ENCODE results near the gene CIRBP.

Gene CIRBP

DNA sequence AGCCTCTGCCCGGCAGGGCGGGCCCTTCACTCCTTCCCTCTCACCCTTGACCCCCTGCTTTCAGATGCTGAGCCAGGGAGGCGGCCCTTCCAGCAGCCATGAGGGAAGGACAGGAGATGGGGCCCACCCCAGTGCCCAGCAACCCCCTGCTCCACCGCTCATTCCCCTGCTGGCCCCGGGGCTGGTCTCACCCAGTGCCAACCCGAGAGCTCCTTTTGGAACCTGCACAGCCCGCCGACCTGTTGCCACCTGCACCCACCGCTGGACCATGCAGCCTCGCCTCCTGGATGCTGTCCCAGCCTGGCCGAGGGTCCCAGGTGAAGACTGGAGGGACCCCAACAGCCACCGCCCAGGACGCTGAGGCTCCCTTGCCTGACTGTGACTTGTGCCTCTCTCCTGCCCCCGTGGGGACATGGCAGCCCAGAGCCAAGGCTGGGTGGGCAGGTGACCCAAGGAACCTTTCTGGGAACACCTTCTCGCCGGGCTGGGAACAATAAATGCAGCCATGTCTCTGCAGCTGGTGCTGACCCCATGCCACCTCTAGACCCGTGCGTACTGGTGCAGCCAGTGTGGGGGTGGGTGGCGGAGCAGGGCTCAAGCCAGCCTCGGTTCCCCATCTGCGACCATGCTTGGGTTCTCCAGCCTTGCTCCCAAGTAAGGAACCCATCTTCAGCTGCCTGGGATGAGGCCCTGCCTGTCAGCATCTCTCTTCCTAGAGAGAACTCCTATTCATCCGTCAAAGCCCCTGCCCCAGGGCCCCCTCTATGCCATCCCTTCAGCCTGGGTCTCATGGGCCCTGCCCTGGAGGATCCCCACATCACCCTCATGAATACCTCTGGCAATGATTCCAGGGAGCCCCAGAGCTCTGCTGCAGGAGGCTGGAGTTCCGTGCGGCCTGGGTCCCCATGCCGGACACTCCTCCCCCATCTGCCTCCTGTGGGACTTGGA is 9.9 kb downstream of the CIRBP start:
- no peak for DNase-seq (ENCODE audit: low read depth in 3 of 3, low spot score in 1 of 3)

DNA sequence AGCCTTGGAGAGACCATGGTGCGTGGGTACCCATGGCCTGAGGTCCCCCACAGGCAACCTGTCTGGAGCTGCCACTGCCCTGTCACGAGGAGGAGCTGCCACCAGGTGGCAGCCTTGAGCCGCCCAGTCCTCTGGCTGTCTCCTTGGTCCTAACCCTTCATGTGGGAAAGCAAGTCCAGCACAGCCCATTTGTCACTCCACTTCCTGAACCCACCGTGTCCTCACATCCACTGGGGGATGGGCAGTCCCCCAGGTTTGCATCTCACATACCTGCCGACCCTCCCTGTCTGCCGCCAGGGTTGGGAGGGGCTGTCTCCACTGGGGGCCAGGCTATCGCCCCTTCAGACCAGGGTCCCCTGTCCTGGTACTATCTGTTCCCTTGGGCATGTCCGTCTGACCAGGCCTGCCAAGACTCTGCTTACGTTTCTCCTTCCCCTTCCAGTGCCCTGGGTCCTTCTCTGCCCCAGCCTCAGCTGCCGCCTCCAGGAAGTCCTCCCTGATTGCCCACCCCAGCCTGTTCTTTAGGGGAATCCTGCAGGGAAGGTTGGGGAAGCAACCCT is 10.7 kb downstream of the CIRBP start:
- DNase-seq (ENCODE audit: low read depth in 3 of 3, low spot score in 1 of 3): peak in 2 of 3 donors; percentile 67 to 70

DNA sequence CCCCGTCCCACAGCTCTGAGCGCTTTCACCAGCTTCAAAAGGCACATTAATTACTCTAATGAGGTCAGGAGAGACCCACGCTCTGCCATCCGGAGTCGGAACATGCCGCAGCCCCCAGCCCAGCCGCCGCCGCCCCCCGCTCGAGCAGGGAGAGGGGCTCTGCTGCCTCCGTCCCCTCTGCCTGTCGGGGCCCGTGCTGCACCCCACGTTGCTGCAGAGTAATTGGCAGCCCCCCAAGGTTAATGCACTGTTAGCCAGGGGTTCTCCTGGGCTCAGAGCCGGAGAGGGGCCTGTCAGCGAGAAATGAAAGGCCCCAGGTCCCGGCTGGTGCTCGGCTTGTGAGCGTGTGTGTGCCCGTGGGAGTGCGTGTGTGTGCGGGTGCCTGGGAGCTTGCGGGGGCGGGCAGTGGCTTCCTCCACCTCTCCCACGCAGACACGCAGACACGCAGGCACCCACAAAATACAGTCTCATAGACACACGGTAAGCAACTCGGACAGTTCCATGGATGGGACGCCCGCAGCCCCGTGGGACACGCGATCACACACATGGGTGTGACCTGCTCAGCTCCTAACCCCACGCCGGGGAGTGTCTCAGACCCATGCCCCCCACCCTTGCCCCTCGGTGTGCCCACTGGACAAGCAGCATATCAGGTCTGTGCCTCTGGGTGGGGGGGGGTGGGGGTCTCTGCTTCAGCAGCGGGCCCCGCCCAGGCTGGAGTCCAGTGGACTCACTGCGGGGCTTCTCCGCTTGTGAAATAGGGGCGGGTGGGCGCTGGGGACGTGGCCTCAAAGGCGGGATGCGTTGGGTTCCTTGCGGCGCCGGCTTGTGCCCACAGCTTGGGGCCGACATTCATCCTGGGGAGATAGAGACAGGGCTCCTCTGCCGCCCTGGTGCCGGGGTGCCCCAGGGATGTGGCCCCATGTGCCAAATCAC is 11.8 kb downstream of the CIRBP start:
- DNase-seq (ENCODE audit: low read depth in 3 of 3, low spot score in 1 of 3): no peak

GRCh38 chr19:1281569-1282287 is 12.6 kb downstream of the CIRBP start:
- no peak for DNase-seq (ENCODE audit: low read depth in 3 of 3, low spot score in 1 of 3)

DNA sequence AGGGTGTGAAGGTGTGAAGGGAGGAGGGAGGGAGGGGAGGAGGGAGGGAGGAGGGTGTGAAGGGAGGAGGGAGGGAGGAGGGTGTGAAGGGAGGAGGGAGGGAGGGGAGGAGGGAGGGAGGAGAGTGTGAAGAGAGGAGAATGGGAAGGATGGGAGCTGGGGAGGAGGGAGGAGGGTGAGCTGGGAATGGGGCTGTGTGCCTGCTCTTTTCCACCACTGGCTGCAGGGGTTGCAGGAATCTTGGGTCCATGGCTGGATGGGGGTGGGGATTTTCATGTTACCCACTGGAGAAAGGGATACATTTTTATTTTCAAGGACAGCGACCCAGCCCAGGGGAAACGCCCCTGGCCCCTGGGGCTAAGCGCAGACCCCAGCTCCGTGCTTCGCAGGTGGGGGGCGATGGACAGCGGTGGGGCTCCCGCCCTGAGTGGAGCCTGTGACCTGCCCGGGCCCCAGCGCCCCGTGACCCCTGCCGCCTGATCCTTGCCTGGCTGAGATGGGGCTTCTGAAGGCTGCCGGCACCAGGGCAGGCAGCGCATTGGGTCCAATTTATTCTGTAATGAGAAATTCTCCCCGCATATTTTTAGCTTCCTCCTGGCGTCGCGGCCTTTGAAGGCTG is 13.6 kb downstream of the CIRBP start:
- no peak for DNase-seq (ENCODE audit: low read depth in 3 of 3, low spot score in 1 of 3)

DNA sequence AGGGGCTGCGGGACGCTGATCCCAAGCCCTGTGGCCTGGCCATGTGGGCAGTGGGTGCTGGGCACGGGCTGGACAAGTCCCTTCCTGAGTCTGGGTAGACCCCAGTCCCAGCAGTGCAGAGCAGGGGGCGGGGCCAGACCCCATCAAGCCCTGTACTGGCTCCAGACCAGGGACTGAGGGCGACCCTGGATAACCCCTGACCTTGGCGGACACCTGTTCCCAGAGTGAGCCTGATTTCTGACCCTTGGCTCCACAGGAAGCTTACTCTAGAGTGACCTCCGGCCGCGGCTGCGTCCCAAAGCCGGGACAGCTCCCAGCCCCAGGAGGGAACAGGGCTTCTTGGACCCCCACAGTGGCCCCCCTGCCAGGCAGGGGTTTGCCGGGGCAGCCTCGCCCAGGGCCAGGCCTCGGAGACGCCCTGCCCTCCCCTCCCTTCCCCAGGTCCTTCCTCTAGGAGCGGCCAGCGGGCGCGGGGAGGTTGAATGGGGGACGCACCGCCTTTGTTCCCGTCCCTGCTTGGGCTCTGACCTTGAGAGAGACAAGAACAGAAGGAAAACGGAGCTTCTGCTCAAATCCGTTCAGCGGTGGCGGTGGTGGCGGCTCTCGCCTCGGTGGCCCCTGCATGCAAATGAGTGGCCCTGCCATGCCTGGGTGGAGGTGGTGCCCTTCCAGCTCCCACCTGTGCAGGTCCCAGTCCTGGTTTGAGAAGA is 14.2 kb downstream of the CIRBP start:
- no peak for DNase-seq (ENCODE audit: low read depth in 3 of 3, low spot score in 1 of 3)

GRCh38 chr19:1283917-1284292 is 14.8 kb downstream of the CIRBP start:
- DNase-seq (ENCODE audit: low read depth in 3 of 3, low spot score in 1 of 3): no peak

GRCh38 chr19:1284293-1284978 is 15.3 kb downstream of the CIRBP start:
- no peak for DNase-seq (ENCODE audit: low read depth in 3 of 3, low spot score in 1 of 3)

DNA sequence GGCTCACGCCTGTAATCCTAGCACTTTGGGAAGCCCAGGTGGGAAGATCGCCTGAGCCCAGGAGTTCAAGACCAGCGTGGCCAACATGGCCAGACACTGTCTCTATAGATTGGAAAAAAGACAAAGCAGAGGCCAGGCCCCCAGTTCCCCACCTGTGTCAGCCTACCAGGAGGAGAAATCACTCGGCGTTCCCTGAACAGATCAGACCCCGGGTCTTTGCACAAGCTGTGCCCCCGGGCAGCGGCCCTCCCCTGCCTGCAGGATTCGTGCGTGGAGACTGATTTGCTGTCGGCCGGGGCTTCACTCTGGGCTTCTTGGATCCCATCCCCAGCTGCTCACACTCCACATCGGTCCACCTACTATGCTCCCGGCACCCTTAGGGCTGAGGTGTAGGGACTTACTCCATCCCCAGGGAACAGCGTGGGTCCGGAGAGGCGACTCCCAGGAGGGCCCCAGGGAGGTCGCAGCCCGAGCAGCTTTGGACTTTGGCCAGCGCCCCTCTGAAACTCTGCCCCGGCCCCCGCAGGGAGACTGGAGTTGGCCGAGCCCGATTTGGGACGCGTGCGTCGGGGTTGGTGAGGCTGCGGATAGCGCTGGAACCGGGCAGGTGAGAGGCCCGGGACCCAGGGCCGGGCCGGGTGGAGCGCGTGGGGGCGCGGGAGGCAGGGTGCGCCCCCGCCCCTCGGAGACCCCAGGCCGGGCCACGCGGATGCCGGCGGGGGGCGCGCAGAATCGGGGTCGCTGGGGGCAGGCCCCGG is 16.0 kb downstream of the CIRBP start:
- DNase-seq (ENCODE audit: low read depth in 3 of 3, low spot score in 1 of 3): no peak

GRCh38 chr19:1285737-1286360 is 16.7 kb downstream of the CIRBP start, which contains the start of gene EFNA2:
EFNA2 (plus strand) TSS chr19:1285873; CDS start chr19:1286169, 296 bp downstream.
- DNase-seq (ENCODE audit: low read depth in 3 of 3, low spot score in 1 of 3): no peak

DNA sequence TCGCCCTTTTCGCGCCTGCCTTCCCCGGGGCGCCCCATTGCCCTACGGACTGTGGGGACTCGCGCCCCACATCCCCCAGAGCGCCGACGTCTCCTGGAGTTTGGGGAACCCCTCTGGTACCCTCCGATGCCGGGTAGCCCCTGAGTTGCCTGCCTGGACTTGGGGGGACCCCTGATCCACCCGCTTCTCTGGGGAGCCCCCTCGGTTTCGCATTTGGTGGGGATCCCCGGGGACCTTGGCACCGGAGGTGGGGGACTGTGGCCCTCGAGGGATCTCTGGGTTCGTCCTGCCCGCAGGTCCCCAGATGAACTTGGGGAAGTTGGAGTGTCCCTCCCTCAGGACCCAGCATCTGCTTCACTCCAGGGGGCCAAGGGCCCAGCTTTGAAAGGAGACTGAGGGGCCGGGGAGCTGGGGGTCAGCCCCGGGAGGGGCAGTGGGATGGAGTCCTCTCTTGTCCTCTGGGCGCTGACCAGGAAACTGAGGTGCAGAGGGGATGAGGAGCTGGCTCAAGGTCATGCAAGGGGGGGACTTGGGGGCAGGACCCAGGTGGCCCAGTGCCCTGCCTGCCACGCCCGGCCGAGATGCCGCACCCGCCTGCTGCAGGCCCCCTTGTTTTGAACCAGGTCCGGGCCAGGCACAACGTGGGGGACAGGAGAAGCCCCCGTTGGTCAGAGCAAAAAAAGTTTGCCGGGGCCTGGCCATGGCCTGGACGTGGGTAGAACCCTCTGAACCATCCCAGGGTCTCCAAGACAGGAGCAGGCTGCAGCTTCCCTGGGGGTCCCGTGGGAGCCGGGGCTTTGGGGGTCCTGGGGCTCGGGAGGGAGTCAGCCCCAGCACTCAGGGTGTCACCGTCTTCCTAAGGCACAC is 17.6 kb downstream of the CIRBP start:
- DNase-seq (ENCODE audit: low read depth in 3 of 3, low spot score in 1 of 3): no peak

GRCh38 chr19:1287354-1288225 is 18.5 kb downstream of the CIRBP start:
- no peak for DNase-seq (ENCODE audit: low read depth in 3 of 3, low spot score in 1 of 3)

DNA sequence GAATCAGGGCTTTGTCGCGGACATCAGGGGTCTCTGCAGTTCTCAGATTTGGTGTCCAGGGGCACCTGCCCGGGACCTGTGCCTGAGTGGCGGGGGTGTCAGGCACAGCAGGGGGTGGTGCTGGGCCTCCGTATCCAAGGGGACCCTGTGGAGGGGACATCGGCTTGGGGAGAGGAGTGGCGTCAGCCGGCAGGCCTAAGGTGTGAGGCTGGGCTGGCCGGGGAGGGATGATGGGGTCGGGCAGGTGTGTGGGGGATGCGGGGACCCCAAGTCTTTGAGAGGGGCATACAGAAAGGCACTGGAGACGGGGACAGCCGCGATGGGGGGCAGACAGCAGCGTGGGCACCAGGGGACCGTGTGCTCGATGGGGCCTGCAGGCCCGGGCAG is 19.1 kb downstream of the CIRBP start:
- DNase-seq (ENCODE audit: low read depth in 3 of 3, low spot score in 1 of 3): no peak

DNA sequence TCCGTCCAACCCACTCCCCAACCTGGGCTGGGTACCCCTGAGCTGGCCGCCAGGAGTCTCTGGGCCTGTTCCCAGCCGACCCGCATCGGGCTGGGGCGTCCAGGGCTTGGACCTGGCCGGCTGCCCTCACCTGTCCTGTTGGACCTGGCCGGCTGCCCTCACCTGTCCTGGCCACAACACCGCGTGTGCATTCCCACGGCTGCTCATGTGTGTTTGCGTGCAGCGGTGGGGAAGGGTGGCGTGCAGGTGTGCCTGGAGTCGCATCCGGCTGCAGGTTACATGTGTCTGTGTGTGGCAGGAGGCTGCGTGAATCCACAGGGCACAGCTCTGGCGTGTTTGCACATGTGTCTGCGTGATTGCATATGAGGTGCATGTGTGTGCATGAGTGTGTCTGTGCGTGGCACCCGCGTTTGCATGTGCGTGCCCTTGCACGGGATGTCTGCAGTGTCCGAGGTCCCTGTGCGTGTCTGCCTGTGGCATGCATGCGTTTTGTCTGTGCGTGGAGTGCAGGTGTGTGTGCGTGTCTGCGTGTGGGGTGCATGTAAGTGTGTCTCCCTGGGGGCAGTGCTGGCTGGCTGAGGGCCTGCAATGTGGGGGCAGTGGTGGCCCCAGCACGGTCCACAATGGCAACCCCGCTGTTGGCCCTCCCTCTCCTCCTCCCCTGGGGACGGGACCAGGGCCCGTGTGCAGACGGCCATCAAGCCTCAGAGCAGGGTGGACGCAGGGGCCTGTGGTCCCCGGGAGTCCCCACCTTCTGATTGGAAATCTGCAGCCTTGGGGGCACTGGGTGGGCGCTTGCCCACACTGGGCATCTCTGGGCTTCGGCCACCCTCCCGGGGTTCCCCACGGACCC is 19.9 kb downstream of the CIRBP start:
- DNase-seq (ENCODE audit: low read depth in 3 of 3, low spot score in 1 of 3): no peak

GRCh38 chr19:1289686-1290025 is 20.5 kb downstream of the CIRBP start:
- no peak for DNase-seq (ENCODE audit: low read depth in 3 of 3, low spot score in 1 of 3)

All from stimulated activated CD4-positive, alpha-beta T cell treated with anti-CD3 and anti-CD28 coated beads, TNF-alpha, amount 100 ng/mL, for 1 hour (primary cell).